Measurements from ENCODE around the gene CD247.

CD247 gene

DNA sequence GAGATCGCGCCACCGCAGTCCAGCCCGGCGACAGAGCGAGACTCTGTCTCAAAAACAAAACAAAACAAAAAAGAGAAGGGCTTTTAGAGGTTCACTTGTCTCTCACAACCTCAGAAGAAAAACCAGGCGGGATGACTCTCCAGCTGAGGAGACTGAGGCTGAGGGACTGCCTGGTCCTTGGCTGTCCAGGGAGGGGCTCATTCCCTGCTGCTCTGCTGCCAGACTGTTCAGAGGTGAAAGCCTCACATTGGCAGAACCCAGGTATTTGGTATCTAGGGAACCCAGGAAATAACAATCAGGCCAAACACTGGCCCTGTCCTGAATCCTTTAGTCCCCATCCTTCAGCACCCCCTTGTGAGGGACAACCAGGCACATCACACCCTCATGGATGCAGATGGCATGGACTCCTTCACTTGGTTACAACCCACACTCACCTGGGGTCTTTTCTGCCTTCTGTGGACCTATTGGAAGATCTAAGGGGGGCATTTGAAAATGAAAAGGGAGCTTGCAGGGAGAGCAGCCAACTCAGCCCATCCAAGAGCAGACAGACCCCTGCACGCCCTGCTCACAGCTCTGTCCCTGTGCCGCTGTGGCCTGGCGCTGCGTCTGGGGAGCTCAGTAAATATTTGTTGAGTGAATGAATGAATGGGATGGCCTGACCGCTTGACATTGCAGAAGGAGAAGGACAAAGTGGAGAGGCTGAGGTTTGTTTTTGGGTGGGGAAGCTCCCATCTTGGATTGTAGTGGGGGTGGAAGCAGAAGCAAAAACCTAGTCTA, 33.4 kb downstream of the CD247 start:
- in situ Hi-C loops (cut with HindIII; ENCODE audit: low sequenced_read_pairs): no loop called here
- H3K4me3 ChIP-seq (ENCODE audit: low read depth, low read length): no peak overlapping the region

DNA sequence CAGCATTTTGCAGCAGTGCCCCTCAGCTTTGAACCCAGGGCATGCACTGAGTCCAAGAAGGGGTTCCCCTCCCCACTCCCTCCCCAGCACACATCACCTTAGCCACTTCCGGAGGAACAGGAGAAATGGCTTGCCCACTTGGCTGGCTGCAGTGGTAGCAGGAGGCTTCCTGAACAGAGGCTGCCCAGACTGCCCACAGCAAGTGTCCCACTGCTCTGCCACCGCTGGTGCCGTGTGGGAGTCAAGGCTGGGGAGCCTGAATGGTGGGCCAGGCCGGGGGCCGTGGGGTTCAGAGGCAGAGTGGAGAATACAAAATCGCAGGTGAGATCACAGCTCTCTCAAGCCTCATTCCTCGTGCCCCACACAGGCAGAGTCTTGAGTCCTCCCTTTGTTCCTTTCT, 34.5 kb downstream of the CD247 start:
- TF ChIP-seq, protein P1, sequence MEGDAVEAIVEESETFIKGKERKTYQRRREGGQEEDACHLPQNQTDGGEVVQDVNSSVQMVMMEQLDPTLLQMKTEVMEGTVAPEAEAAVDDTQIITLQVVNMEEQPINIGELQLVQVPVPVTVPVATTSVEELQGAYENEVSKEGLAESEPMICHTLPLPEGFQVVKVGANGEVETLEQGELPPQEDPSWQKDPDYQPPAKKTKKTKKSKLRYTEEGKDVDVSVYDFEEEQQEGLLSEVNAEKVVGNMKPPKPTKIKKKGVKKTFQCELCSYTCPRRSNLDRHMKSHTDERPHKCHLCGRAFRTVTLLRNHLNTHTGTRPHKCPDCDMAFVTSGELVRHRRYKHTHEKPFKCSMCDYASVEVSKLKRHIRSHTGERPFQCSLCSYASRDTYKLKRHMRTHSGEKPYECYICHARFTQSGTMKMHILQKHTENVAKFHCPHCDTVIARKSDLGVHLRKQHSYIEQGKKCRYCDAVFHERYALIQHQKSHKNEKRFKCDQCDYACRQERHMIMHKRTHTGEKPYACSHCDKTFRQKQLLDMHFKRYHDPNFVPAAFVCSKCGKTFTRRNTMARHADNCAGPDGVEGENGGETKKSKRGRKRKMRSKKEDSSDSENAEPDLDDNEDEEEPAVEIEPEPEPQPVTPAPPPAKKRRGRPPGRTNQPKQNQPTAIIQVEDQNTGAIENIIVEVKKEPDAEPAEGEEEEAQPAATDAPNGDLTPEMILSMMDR (IDR thresholded peaks at IDR 0.05; ENCODE audit: low read depth, low read length, missing control alignments): no peak
- DNase-seq (ENCODE audit: low read depth): no peak
- in situ Hi-C loops (cut with HindIII; ENCODE audit: low sequenced_read_pairs): no loop called here
- no peak overlapping the region for H3K4me3 ChIP-seq (ENCODE audit: low read depth, low read length)

More for the DNA sequence above, 33.4 kb downstream of the CD247 start:
- TF ChIP-seq, protein P1 (IDR thresholded peaks at IDR 0.05; ENCODE audit: low read depth, low read length, missing control alignments): no peak
- DNase-seq (ENCODE audit: low read depth): no peak

DNA sequence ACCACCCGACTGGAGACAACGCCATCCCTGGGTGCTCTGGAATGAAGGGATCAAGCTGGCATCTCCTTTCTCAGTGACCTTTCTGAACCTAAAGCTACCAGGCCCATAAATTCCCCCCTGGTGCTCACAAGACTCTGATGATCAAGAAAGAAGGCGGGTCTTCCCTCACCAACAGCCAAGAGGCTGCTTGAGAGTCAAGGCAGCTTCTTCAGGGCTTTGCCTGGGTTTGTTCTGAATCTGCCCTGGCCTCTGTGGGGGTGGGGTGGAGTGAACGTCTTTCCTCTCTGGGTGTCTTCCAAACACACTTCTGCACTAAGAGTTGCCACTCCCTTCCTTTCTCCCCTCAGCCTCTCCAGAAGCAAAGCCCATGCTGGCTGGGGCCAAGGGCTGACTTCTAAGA, 36.1 kb downstream of the CD247 start:
- no peak for DNase-seq (ENCODE audit: low read depth)
- no peak overlapping the region for H3K4me3 ChIP-seq (ENCODE audit: low read depth, low read length)
- TF ChIP-seq, protein P1 (IDR thresholded peaks at IDR 0.05; ENCODE audit: low read depth, low read length, missing control alignments): no peak
- in situ Hi-C loops (cut with HindIII; ENCODE audit: low sequenced_read_pairs): no loop called here

DNA sequence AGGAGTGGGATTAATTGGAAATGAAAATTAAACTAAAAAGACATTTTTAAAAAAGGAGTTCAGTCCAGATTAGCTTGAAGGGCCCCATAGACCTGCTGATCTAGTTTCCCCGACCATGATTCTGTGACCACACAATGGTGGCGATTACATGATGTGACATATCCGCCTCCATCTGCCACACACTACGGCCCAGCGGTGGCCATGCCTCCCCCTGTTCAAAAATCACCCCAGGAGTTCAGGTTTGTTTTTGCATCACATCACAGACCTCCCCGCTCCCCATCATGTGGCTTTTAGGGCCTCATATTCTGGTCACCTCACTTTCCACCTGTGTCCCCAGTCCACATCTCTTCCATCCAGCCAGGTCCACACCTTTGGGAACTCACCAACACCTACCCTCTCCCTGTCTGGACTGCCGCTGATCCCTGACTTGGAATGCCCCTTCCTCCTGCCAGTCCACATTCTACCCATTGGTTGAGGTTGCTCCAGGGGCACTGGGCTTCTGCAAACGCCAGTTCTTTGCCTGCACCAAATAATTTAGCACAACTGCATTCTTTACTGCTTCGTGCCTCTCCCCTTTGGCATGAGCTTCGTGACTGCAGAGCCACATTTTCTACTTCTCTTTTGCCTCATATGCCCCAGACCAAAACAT, 38.9 kb downstream of the CD247 start:
- H3K4me3 ChIP-seq (ENCODE audit: low read depth, low read length): no peak overlapping the region
- TF ChIP-seq, protein P1 (IDR thresholded peaks at IDR 0.05; ENCODE audit: low read depth, low read length, missing control alignments): no peak
- in situ Hi-C loops (cut with HindIII; ENCODE audit: low sequenced_read_pairs): no loop called here
- no peak for DNase-seq (ENCODE audit: low read depth)

DNA sequence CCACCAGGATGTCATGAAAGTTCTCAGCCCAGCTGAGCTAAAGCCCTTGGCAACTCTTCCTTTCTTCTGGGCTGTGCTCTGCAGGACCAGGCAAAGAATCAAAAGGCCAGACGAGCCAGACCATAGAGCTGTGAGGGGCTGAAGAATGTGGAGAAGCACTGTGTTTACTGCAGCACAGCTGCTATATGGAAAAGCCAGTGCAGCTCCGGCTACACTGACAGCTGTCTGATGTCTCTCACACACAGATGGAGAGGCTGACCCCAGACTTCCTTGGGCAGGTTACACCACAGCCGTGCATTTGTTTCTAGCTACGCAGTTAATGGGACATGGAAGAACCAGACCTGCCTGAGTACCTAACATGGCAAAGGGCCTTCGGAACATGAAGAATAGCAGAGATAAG, 40.3 kb downstream of the CD247 start:
- in situ Hi-C loops (cut with HindIII; ENCODE audit: low sequenced_read_pairs): no loop called here
- DNase-seq (ENCODE audit: low read depth): no peak
- H3K4me3 ChIP-seq (ENCODE audit: low read depth, low read length): no peak overlapping the region
- TF ChIP-seq, protein P1 (IDR thresholded peaks at IDR 0.05; ENCODE audit: low read depth, low read length, missing control alignments): no peak

DNA sequence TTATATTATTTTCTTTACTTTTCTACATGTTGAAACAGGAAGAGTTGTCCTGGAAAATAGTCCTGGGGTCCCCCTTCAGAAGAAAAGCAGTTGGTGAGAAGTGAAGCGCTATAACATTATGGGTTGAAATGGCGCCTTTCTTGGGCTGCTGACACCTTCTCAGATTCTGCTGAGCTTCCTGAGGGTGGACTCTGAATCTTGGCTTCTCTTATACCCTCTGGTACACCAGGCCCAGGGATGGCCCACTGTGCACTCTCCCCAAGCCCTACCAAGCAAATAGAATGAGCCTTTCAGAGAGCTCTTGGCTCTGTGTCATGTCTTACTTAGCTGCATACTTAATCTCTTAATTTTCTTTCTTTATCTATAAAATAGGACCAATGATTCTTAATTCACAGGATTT, 42.3 kb downstream of the CD247 start:
- in situ Hi-C loops (cut with HindIII; ENCODE audit: low sequenced_read_pairs): no loop called here
- TF ChIP-seq, protein P1 (IDR thresholded peaks at IDR 0.05; ENCODE audit: low read depth, low read length, missing control alignments): no peak
- H3K4me3 ChIP-seq (ENCODE audit: low read depth, low read length): no peak overlapping the region
- no peak for DNase-seq (ENCODE audit: low read depth)
